ENCODE measurements around the gene TSHZ1. TPM values are rescaled to one million over a fixed set of nuclear protein-coding genes. Genes with fewer than 3 reads are reported as not detected.

The TSHZ1 gene
- total RNA-seq, 1 donor from 2014 or later: 17.0 TPM

DNA sequence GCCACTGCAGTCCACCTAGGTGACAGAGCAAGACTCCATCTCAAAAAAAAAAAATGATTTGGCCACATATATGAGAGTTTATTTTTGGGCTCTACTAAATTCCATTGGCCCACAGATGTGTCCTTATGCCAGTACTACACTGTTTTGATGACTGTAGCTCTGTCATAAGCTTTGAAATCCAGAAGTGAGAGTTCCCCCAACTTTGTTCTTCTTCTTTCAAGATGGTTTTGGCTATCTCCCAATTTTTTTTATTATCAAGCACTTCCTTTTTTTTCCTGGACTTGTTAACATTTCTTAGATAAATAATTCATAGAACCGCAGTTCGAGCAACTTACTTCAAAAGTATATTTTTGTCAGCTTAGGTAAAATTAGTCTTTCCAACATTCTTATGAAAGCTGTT, 96.9 kb downstream of the TSHZ1 start:
- Histone ChIP-seq H3K9me3 (no peaks in the 10 kb centered on the region), H3K27ac (no peak overlapping the region), H3K36me3 (no peaks in the 10 kb centered on the region), H3K4me3 (no peak overlapping the region), H3K27me3 (ENCODE audit: low read depth) (no peaks in the 10 kb centered on the region), H3K4me1 (no peaks in the 10 kb centered on the region)
- TF ChIP-seq, protein P1, sequence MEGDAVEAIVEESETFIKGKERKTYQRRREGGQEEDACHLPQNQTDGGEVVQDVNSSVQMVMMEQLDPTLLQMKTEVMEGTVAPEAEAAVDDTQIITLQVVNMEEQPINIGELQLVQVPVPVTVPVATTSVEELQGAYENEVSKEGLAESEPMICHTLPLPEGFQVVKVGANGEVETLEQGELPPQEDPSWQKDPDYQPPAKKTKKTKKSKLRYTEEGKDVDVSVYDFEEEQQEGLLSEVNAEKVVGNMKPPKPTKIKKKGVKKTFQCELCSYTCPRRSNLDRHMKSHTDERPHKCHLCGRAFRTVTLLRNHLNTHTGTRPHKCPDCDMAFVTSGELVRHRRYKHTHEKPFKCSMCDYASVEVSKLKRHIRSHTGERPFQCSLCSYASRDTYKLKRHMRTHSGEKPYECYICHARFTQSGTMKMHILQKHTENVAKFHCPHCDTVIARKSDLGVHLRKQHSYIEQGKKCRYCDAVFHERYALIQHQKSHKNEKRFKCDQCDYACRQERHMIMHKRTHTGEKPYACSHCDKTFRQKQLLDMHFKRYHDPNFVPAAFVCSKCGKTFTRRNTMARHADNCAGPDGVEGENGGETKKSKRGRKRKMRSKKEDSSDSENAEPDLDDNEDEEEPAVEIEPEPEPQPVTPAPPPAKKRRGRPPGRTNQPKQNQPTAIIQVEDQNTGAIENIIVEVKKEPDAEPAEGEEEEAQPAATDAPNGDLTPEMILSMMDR (IDR thresholded peaks at IDR 0.05): no peak
- peak in 1 of 2 donors; percentile 48 for ATAC-seq
- intact Hi-C loops (cut with DNase I): no loop called here
- no peak for DNase-seq

DNA sequence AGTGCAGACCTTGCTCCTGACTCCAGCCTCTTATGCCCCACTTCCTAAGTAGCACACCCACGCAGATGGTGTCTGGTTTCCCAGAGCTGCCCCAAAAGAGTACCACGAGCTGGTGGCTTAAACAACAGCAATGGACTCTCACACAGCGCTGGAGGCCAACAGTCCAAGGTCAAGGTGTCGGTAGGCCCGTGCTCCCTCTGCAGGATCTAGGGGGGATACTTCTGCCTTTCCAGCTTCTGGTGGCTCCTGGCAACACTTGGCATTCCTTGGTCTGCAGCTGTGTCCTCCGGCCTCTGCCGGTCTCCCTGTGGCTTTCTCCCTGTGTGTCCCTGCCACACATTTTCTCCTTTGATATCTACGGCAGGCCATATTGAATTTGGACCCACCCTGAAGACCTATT, 99.0 kb downstream of the TSHZ1 start:
- Histone ChIP-seq H3K4me1 (no peaks in the 10 kb centered on the region), H3K27me3 (ENCODE audit: low read depth) (no peaks in the 10 kb centered on the region), H3K36me3 (no peaks in the 10 kb centered on the region), H3K4me3 (no peak overlapping the region), H3K9me3 (no peaks in the 10 kb centered on the region), H3K27ac (no peak overlapping the region)
- DNase-seq (no peak), ATAC-seq (no peak)
- intact Hi-C loops (cut with DNase I): no loop called here
- TF ChIP-seq, protein P1 (IDR thresholded peaks at IDR 0.05): no peak

DNA sequence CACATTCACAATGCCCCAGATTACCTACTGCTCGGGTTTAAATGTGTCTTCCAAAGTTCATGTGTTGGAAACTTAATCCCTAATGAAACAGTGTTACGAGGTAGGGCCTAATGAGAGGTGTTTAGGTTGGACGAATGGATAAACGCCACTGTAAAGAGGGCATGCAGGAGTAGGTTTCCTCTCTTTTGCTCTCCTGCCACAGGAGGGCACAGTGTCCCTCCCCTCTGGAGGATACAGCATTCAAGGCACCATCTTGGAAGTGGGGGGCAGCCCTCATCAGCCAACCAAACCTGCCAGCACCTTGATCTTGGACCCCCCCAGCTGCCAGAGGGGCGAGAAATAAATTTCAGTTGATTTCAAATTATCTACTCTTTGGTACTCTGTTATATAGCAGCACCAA, 103.5 kb downstream of the TSHZ1 start:
- no peak overlapping the region for H3K27ac ChIP-seq
- ATAC-seq (no peak), DNase-seq (no peak)
- no peaks in the 10 kb centered on the region for H3K9me3 ChIP-seq
- H3K27me3 ChIP-seq (ENCODE audit: low read depth): no peaks in the 10 kb centered on the region
- no peaks in the 10 kb centered on the region for H3K4me1 ChIP-seq
- intact Hi-C loops (cut with DNase I): no loop called here
- H3K36me3 ChIP-seq: no peaks in the 10 kb centered on the region
- TF ChIP-seq, protein P1 (IDR thresholded peaks at IDR 0.05): no peak
- H3K4me3 ChIP-seq: no peak overlapping the region

DNA sequence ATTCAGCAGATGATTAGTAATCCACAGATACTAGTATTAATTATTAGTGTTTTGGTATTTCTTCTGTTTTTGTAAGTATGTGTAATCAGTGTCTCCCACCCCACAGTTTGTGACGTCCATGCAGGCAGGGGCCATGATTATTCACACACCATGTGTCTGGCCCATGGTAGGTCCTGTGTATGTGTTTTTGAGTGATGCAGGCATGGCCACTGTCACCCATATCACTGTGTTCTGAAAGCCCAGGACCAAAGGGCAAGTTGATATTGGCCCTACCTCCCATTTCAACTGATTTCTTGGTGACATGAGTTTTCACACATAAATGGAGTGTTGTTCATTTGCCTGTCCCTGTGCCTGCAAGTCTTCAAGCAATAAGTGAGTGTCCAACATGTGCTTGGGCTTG, 104.0 kb downstream of the TSHZ1 start:
- no peaks in the 10 kb centered on the region for H3K27me3 ChIP-seq (ENCODE audit: low read depth)
- no peaks in the 10 kb centered on the region for H3K4me1 ChIP-seq
- intact Hi-C loops (cut with DNase I): no loop called here
- no peaks in the 10 kb centered on the region for H3K9me3 ChIP-seq
- DNase-seq: no peak
- TF ChIP-seq, protein P1 (IDR thresholded peaks at IDR 0.05): no peak
- ATAC-seq: no peak
- no peaks in the 10 kb centered on the region for H3K36me3 ChIP-seq
- no peak overlapping the region for H3K27ac ChIP-seq
- H3K4me3 ChIP-seq: no peak overlapping the region

DNA sequence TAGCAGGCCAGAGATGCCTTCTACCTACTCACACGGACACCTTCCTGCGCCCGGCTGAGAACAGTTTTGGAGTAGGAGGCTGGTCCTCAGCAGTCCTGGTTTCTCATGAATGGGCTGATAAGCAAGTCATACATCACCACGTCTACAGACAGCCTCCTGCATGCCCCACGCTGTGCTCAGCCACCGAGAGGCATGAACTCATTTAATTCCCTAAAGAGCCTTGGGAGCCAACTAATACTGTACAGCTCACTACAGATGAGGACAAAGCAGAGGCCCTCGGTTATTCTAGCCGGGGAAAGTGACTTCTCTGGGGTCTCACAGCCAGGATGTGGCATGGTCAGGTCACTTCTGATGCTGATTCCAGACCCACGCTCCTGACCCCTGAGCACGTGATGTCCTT, 105.6 kb downstream of the TSHZ1 start:
- H3K27me3 ChIP-seq (ENCODE audit: low read depth): no peaks in the 10 kb centered on the region
- no peak for DNase-seq
- ATAC-seq: no peak
- no peaks in the 10 kb centered on the region for H3K9me3 ChIP-seq
- no peak overlapping the region for H3K4me3 ChIP-seq
- intact Hi-C loops (cut with DNase I): no loop called here
- TF ChIP-seq, protein P1 (IDR thresholded peaks at IDR 0.05): no peak
- no peak overlapping the region for H3K27ac ChIP-seq
- H3K36me3 ChIP-seq: no peaks in the 10 kb centered on the region
- H3K4me1 ChIP-seq: no peaks in the 10 kb centered on the region

DNA sequence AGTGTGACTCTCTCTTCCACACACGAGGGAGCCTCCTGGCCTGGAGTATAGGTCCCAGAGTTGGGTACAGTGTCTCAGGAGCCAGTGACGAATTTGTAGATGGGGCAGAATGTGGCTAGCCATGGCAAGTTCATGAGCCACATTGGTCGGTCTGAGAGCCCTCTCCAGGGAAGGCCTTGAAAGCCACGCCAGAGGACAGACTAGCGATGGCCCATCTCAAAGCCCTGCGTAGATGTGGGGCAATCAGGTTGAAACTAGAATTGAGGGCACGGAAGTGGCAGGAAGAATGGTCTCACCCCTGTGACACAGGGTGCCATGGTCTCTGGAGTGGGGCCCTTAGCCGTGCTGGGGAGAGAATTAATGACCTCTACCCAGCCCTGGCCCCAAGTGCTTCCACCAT, 106.2 kb downstream of the TSHZ1 start:
- no peak for DNase-seq
- H3K27me3 ChIP-seq (ENCODE audit: low read depth): no peaks in the 10 kb centered on the region
- no peak overlapping the region for H3K4me3 ChIP-seq
- TF ChIP-seq, protein P1 (IDR thresholded peaks at IDR 0.05): no peak
- no peak for ATAC-seq
- intact Hi-C loops (cut with DNase I): no loop called here
- H3K4me1 ChIP-seq: no peaks in the 10 kb centered on the region
- no peaks in the 10 kb centered on the region for H3K9me3 ChIP-seq
- H3K27ac ChIP-seq: no peak overlapping the region
- no peaks in the 10 kb centered on the region for H3K36me3 ChIP-seq
